CD4-positive, alpha-beta T cell treated with Interleukin-1 beta for 1 hour (primary cell): ENCODE data around the gene LRRC56.

Experiments
- DNase-seq, 2 donors: peaks; one replicate each; pipeline ENCODE4 v3.0.0-alpha.2; 2020 to 2022

The LRRC56 gene

GRCh38 chr11:575996-576768 lies 38.9 kb downstream of the LRRC56 start, which contains the start of gene PHRF1:
Gene PHRF1 (plus strand): TSS chr11:576470. CDS start chr11:581513, 5,043 bp downstream.
- peak; percentile 95 for DNase-seq

GRCh38 chr11:576811-577610 lies 39.7 kb downstream of the LRRC56 start:
- DNase-seq: no peak

GRCh38 chr11:577611-577894 lies 40.2 kb downstream of the LRRC56 start:
- DNase-seq: no peak

GRCh38 chr11:578276-579035 lies 41.1 kb downstream of the LRRC56 start:
- DNase-seq: no peak

- no peak for DNase-seq
Measured at GRCh38 chr11:579830-580601, 42.7 kb downstream of the LRRC56 start.

- DNase-seq: no peak
Measured at GRCh38 chr11:581342-581741, 44.0 kb downstream of the LRRC56 start.

GRCh38 chr11:581752-582151 lies 44.4 kb downstream of the LRRC56 start:
- no peak for DNase-seq

GRCh38 chr11:584287-584686 lies 47.0 kb downstream of the LRRC56 start:
- no peak for DNase-seq

- no peak for DNase-seq
Measured at GRCh38 chr11:586376-587316, 49.3 kb downstream of the LRRC56 start.

GRCh38 chr11:587546-587945 lies 50.2 kb downstream of the LRRC56 start:
- no peak for DNase-seq

GRCh38 chr11:587978-588380 lies 50.7 kb downstream of the LRRC56 start:
- peak; percentile 67 to 82 for DNase-seq

GRCh38 chr11:589798-590197 lies 52.5 kb downstream of the LRRC56 start:
- no peak for DNase-seq

- DNase-seq: no peak
Measured at GRCh38 chr11:590997-591396, 53.7 kb downstream of the LRRC56 start.

GRCh38 chr11:592501-592900 lies 55.2 kb downstream of the LRRC56 start:
- DNase-seq: no peak

GRCh38 chr11:592918-593317 lies 55.6 kb downstream of the LRRC56 start:
- DNase-seq: no peak

- no peak for DNase-seq
Measured at GRCh38 chr11:593347-593746, 56.0 kb downstream of the LRRC56 start.

GRCh38 chr11:595400-595799 lies 58.1 kb downstream of the LRRC56 start:
- no peak for DNase-seq

GRCh38 chr11:596374-596773 lies 59.0 kb downstream of the LRRC56 start:
- no peak for DNase-seq

- DNase-seq: no peak
Measured at GRCh38 chr11:597166-597725, 59.9 kb downstream of the LRRC56 start.

- DNase-seq: no peak
Measured at GRCh38 chr11:598005-598680, 60.8 kb downstream of the LRRC56 start.
